Measurements from ENCODE around the gene KCNAB1.

- TF ChIP-seq YY1 (IDR thresholded peaks at IDR 0.05; ENCODE audit: insufficient read depth, insufficient read length), result no peak
- no peak for TF ChIP-seq ZNF274 (IDR thresholded peaks at IDR 0.05; ENCODE audit: low read depth, low read length)
These were observed 55.7 kb downstream of the KCNAB1 start for GRCh38 chr3:156176048-156176447.

All from NT2/D1 (cell line).